K562 (cell line): ENCODE data around the gene ACSL3. TPM values are rescaled to one million over a fixed set of nuclear protein-coding genes. Genes with fewer than 3 reads are reported as not detected.

Experiments used
- HDAC1 ChIP-seq, 2 experiments: fragments of 450-650 bp; IDR thresholded peaks; 2 replicates each; pipeline ENCODE4 v1.6.1; 2016 to 2017; ENCODE audit warnings: inconsistent platforms in 1 of 2, mild to moderate bottlenecking in 1 of 2, moderate library complexity in 1 of 2
- L3MBTL2 ChIP-seq: fragments of 450-650 bp; IDR thresholded peaks from 2 replicates; pipeline ENCODE4 v1.6.1; 2016; ENCODE audit warnings: mild to moderate bottlenecking, moderate library complexity
- MTA2 ChIP-seq: fragments of 450-650 bp; IDR thresholded peaks from 2 replicates; pipeline ENCODE4 v1.6.1; 2016; ENCODE audit warnings: low read depth
- MYNN ChIP-seq, 2 experiments: sonication (generic); formaldehyde crosslinking in 1 of 2; IDR thresholded peaks; 2 replicates each; pipeline versions ENCODE4 v1.5.0 to v1.6.1; 2016 to 2020; ENCODE audit warnings: antibody characterized with exemption in 1 of 2, missing genetic modification reagents in 1 of 2
- PCBP1 ChIP-seq: fragments of 200-400 bp; formaldehyde crosslinking; IDR thresholded peaks from 2 replicates; pipeline ENCODE4 v1.6.1; 2018; ENCODE audit warnings: mild to moderate bottlenecking, low read depth, low read length; ENCODE audit not compliant: poor library complexity, severe bottlenecking
- PHB2 ChIP-seq: fragments of 450-650 bp; IDR thresholded peaks from 2 replicates; pipeline ENCODE4 v1.6.1; 2017; ENCODE audit warnings: low read depth
- SIX5 ChIP-seq, 2 experiments: IDR thresholded peaks; 2 replicates each; pipeline ENCODE4 v1.6.1; 2011; ENCODE audit warnings: low read length in 2 of 2, borderline replicate concordance in 1 of 2, low read depth in 1 of 2, mild to moderate bottlenecking in 1 of 2, moderate library complexity in 1 of 2; ENCODE audit not compliant: insufficient read depth in 1 of 2
- SMAD3 ChIP-seq: fragments of 450-650 bp; formaldehyde crosslinking; conservative IDR thresholded peaks from 2 replicates; pipeline ENCODE4 v1.4.0; 2020; ENCODE audit warnings: mild to moderate bottlenecking
- SOX6 ChIP-seq: fragments of 450-650 bp; IDR thresholded peaks from 2 replicates; pipeline ENCODE4 v1.6.1; 2014; ENCODE audit warnings: mild to moderate bottlenecking
- polyA plus RNA-seq, 8 experiments: library from polyadenylated mRNA; depleted of rRNA in 4 of 8; stranded (reverse) in 5 of 8; unstranded in 3 of 8; fragments of >200 nt; fragmentation: Nextera tagmentation in 2 of 8; fragmentation: Illumina TruSeq in 1 of 8; extraction: Ambion mirVana in 2 of 8; extraction: Trizol in 1 of 8; gene quantifications; 2 replicates each; pipeline versions ENCODE4 v1.2.1 to v1.2.3, GENCODE V29; 2011 to 2014; ENCODE audit warnings: inconsistent platforms in 1 of 8, missing spikeins in 1 of 8
- total RNA-seq, 7 experiments: library from RNA; depleted of rRNA in 6 of 7; stranded (reverse); fragments of >200 nt in 6 of 7; fragmentation: Illumina TruSeq in 2 of 7; extraction: Trizol in 2 of 7; gene quantifications; 2 replicates each; pipeline versions ENCODE4 v1.2.1 to v1.2.3, GENCODE V29; 2011 to 2021; ENCODE audit warnings: low replicate concordance in 1 of 7
- TF ChIP-seq, protein P1 (sequence below), 2 experiments: fragments of 150-350 bp in 1 of 2; IDR thresholded peaks; 2 replicates each; pipeline ENCODE4 v1.6.1; 2012 to 2016; ENCODE audit warnings: low read depth in 2 of 2, low read length in 2 of 2, mild to moderate bottlenecking in 1 of 2, moderate library complexity in 1 of 2
- TF ChIP-seq, protein P2 (sequence below): IDR thresholded peaks from 2 replicates; pipeline ENCODE4 v1.6.1; 2012; ENCODE audit warnings: low read depth, low read length, improper control_type of control experiment, borderline replicate concordance
- TF ChIP-seq, protein P3 (sequence below): fragments of 250-450 bp; sonication (Bioruptor Pico); IDR thresholded peaks from 2 replicates; pipeline ENCODE4 v1.5.0; 2021
- TF ChIP-seq, protein P4 (sequence below), 2 experiments: fragments of 450-650 bp; formaldehyde crosslinking in 1 of 2; IDR thresholded peaks; 2 replicates each; pipeline versions ENCODE4 v1.4.0 to v1.6.1; 2014 to 2020; ENCODE audit warnings: mild to moderate bottlenecking in 2 of 2, borderline replicate concordance in 1 of 2, low read depth in 1 of 2

ACSL3 gene
- total and polyA plus RNA-seq, 9 of the 15 experiments (the other 6 are each of a cell fraction or from before 2014, with no cell fraction given), result 21.3 to 123 (median 85.2) TPM

DNA sequence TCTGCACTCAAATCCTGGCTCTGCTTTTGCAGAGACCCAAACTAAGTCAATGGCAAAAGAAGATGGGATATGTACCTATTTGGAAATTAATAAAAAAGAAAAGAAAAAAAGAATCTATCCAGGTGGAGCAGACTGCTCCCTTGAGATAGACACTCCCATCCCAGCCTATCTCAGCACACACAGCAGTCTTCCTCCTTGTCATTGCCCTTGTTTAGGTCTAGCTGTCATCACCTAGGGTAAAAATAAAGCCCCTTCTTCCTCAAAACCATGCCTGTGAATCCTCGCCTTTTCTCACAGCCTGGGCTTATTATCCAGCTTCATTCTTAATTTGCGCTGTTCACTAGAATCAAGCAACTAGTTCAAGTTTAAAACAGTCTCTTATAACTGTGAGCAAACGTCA, 30.7 kb upstream of the ACSL3 start (continued):
- TF ChIP-seq, protein P1, sequence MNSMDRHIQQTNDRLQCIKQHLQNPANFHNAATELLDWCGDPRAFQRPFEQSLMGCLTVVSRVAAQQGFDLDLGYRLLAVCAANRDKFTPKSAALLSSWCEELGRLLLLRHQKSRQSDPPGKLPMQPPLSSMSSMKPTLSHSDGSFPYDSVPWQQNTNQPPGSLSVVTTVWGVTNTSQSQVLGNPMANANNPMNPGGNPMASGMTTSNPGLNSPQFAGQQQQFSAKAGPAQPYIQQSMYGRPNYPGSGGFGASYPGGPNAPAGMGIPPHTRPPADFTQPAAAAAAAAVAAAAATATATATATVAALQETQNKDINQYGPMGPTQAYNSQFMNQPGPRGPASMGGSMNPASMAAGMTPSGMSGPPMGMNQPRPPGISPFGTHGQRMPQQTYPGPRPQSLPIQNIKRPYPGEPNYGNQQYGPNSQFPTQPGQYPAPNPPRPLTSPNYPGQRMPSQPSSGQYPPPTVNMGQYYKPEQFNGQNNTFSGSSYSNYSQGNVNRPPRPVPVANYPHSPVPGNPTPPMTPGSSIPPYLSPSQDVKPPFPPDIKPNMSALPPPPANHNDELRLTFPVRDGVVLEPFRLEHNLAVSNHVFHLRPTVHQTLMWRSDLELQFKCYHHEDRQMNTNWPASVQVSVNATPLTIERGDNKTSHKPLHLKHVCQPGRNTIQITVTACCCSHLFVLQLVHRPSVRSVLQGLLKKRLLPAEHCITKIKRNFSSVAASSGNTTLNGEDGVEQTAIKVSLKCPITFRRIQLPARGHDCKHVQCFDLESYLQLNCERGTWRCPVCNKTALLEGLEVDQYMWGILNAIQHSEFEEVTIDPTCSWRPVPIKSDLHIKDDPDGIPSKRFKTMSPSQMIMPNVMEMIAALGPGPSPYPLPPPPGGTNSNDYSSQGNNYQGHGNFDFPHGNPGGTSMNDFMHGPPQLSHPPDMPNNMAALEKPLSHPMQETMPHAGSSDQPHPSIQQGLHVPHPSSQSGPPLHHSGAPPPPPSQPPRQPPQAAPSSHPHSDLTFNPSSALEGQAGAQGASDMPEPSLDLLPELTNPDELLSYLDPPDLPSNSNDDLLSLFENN (IDR thresholded peaks at IDR 0.05; ENCODE audit: low read depth in 2 of 2, low read length in 2 of 2), result peak in 1 of 2 experiments; percentile 67; a peak in 1 of 4 replicates
- TF ChIP-seq SIX5 (IDR thresholded peaks at IDR 0.05; ENCODE audit: borderline replicate concordance in 1 of 2, insufficient read depth in 1 of 2, low read depth in 1 of 2, low read length in 2 of 2) (no peak), MYNN (IDR thresholded peaks at IDR 0.05) (no peak), MYNN (CRISPR knock-in tag; IDR thresholded peaks at IDR 0.05) (no peak), SMAD3 (CRISPR knock-in tag) (no peak), HDAC1 (IDR thresholded peaks at IDR 0.05) (no peak), L3MBTL2 (no peak), MTA2 (peak; percentile 59; the same call in 1 of the 2 replicates), SOX6 (peak; percentile 75), PHB2 (no peak), PCBP1 (no peak)
- TF ChIP-seq, protein P2, sequence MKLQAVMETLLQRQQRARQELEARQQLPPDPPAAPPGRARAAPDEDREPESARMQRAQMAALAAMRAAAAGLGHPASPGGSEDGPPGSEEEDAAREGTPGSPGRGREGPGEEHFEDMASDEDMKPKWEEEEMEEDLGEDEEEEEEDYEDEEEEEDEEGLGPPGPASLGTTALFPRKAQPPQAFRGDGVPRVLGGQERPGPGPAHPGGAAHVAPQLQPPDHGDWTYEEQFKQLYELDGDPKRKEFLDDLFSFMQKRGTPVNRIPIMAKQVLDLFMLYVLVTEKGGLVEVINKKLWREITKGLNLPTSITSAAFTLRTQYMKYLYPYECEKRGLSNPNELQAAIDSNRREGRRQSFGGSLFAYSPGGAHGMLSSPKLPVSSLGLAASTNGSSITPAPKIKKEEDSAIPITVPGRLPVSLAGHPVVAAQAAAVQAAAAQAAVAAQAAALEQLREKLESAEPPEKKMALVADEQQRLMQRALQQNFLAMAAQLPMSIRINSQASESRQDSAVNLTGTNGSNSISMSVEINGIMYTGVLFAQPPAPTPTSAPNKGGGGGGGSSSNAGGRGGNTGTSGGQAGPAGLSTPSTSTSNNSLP, result no peak
- TF ChIP-seq, protein P3, sequence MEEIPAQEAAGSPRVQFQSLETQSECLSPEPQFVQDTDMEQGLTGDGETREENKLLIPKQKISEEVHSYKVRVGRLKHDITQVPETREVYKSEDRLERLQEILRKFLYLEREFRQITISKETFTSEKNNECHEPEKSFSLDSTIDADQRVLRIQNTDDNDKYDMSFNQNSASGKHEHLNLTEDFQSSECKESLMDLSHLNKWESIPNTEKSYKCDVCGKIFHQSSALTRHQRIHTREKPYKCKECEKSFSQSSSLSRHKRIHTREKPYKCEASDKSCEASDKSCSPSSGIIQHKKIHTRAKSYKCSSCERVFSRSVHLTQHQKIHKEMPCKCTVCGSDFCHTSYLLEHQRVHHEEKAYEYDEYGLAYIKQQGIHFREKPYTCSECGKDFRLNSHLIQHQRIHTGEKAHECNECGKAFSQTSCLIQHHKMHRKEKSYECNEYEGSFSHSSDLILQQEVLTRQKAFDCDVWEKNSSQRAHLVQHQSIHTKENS, result no peak
- TF ChIP-seq, protein P4, sequence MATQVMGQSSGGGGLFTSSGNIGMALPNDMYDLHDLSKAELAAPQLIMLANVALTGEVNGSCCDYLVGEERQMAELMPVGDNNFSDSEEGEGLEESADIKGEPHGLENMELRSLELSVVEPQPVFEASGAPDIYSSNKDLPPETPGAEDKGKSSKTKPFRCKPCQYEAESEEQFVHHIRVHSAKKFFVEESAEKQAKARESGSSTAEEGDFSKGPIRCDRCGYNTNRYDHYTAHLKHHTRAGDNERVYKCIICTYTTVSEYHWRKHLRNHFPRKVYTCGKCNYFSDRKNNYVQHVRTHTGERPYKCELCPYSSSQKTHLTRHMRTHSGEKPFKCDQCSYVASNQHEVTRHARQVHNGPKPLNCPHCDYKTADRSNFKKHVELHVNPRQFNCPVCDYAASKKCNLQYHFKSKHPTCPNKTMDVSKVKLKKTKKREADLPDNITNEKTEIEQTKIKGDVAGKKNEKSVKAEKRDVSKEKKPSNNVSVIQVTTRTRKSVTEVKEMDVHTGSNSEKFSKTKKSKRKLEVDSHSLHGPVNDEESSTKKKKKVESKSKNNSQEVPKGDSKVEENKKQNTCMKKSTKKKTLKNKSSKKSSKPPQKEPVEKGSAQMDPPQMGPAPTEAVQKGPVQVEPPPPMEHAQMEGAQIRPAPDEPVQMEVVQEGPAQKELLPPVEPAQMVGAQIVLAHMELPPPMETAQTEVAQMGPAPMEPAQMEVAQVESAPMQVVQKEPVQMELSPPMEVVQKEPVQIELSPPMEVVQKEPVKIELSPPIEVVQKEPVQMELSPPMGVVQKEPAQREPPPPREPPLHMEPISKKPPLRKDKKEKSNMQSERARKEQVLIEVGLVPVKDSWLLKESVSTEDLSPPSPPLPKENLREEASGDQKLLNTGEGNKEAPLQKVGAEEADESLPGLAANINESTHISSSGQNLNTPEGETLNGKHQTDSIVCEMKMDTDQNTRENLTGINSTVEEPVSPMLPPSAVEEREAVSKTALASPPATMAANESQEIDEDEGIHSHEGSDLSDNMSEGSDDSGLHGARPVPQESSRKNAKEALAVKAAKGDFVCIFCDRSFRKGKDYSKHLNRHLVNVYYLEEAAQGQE (IDR thresholded peaks at IDR 0.05; ENCODE audit: borderline replicate concordance), result no peak
- TF ChIP-seq, protein P4 (CRISPR knock-in tag; IDR thresholded peaks at IDR 0.05; ENCODE audit: low read depth), result no peak
